GM19463 (cell line): ENCODE data around the gene ASTN2.

Source experiments
- ATAC-seq: cut with Tn5 transposase; IDR thresholded peaks from one replicate; pipeline ENCODE4 v1.9.1; 2021; ENCODE audit warnings: mild to moderate bottlenecking, moderate library complexity; ENCODE audit not compliant: unreplicated experiment

ASTN2 gene

GRCh38 chr9:116653348-116654058, 761.4 kb downstream of the ASTN2 start:
- no peak for ATAC-seq

GRCh38 chr9:116647515-116647809, 767.4 kb downstream of the ASTN2 start:
- ATAC-seq = no peak

GRCh38 chr9:116646661-116647514, 768.0 kb downstream of the ASTN2 start:
- no peak for ATAC-seq

- no peak for ATAC-seq
These were observed 770.7 kb downstream of the ASTN2 start for GRCh38 chr9:116644091-116644688.

GRCh38 chr9:116643691-116644090, 771.2 kb downstream of the ASTN2 start:
- ATAC-seq = no peak

GRCh38 chr9:116641292-116642059, 773.4 kb downstream of the ASTN2 start:
- no peak for ATAC-seq

GRCh38 chr9:116639251-116639741, 775.6 kb downstream of the ASTN2 start:
- ATAC-seq = no peak

- no peak for ATAC-seq
These were observed 778.9 kb downstream of the ASTN2 start for GRCh38 chr9:116635908-116636307.

GRCh38 chr9:116632990-116633838, 781.6 kb downstream of the ASTN2 start:
- ATAC-seq = no peak

GRCh38 chr9:116629634-116630033, 785.2 kb downstream of the ASTN2 start:
- no peak for ATAC-seq

- no peak for ATAC-seq
These were observed 786.1 kb downstream of the ASTN2 start for GRCh38 chr9:116628716-116629115.

- no peak for ATAC-seq
These were observed 787.4 kb downstream of the ASTN2 start for GRCh38 chr9:116627433-116627832.

- ATAC-seq = no peak
These were observed 788.1 kb downstream of the ASTN2 start for GRCh38 chr9:116626762-116627161.

GRCh38 chr9:116623715-116624114, 791.1 kb downstream of the ASTN2 start:
- ATAC-seq = no peak

- no peak for ATAC-seq
These were observed 797.5 kb downstream of the ASTN2 start for GRCh38 chr9:116617389-116617788.

- ATAC-seq = no peak
These were observed 798.4 kb downstream of the ASTN2 start for GRCh38 chr9:116616304-116616914.

- ATAC-seq = no peak
These were observed 806.8 kb downstream of the ASTN2 start for GRCh38 chr9:116608064-116608463.

- no peak for ATAC-seq
These were observed 808.9 kb downstream of the ASTN2 start for GRCh38 chr9:116605904-116606341.

- ATAC-seq = no peak
These were observed 809.8 kb downstream of the ASTN2 start for GRCh38 chr9:116605060-116605459.

GRCh38 chr9:116604251-116604650, 810.6 kb downstream of the ASTN2 start:
- ATAC-seq = no peak
